Measurements from ENCODE around the gene TMEM79. TPM values are rescaled to one million over a fixed set of nuclear protein-coding genes. Genes with fewer than 3 reads are reported as not detected.

The TMEM79 gene
- total RNA-seq, 1 experiment from 2014 or later: 5.5 TPM

DNA sequence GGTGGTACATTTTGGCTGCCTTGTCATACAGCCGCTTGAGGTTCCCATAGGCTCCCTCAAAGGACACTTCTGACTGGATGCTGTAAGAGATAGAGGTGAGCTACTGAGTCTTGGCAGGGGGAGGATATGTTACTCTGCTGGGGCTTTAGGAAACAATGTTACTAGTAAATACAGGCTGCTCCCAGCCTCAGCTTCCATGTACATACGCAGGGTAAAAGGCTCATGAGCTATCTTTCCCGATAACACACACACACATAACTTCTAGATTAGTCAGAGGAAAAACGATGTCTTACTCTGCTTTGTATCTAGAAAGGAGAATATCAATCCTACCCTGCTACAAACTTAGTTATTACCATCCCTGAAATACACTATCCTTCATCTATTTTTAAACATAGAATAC lies 15.8 kb upstream of the TMEM79 start:
- POLR2A ChIA-PET: no interaction called here
- in situ Hi-C loops (cut with HindIII; ENCODE audit: low pct_unique_long_range_greater_than_20kb, low sequenced_read_pairs): no loop called here

DNA sequence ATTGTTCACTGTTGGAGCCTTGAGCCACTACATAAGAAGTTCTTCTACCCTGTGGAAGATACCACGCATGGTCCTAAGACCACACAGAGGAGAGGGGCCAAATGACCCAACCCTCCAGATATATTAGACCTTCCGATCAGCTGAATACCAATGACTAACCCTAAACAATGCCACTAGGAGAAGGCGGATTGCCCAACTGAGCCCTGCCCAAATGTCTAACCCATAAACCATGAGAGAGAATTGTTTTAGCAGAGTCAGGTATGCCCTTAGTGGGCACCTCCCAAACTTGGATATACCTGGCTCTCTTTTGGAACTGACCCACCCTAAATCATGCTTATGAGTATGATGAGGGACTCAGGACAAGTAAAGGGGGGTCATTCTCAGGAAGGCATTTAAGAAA lies 13.8 kb upstream of the TMEM79 start:
- H3K4me3 ChIP-seq (ENCODE audit: low read depth in 2 of 2, low read length in 2 of 2): no peak overlapping the region
- ChIA-PET CTCF (no interaction called here), POLR2A (interaction anchor here (0.7 to 1.2 kb wide), 2 partner anchors 12 to 22 kb away, joined by 6 to 12 read pairs; partner anchors contain the start of genes PAQR6 and SMG5)
- no peaks in the 10 kb centered on the region for H3K4me1 ChIP-seq (ENCODE audit: control insufficient read depth, insufficient read depth, low read length)
- no peak overlapping the region for H3K27ac ChIP-seq (ENCODE audit: low read length)
- peaks cover 42% of the 10 kb centered on the region for H3K36me3 ChIP-seq (ENCODE audit: control insufficient read depth, insufficient read depth, low read length)
- no peaks in the 10 kb centered on the region for H3K9me3 ChIP-seq (ENCODE audit: control insufficient read depth, insufficient read depth, low read depth, low read length)
- intact Hi-C loops (cut with micrococcal nuclease; ENCODE audit: unreplicated experiment) (no loop called here), in situ Hi-C loops (cut with HindIII; ENCODE audit: low pct_unique_long_range_greater_than_20kb, low sequenced_read_pairs) (no loop called here)
- TF ChIP-seq CTCF (IDR thresholded peaks at IDR 0.05): no peak
- TF ChIP-seq, protein P1, sequence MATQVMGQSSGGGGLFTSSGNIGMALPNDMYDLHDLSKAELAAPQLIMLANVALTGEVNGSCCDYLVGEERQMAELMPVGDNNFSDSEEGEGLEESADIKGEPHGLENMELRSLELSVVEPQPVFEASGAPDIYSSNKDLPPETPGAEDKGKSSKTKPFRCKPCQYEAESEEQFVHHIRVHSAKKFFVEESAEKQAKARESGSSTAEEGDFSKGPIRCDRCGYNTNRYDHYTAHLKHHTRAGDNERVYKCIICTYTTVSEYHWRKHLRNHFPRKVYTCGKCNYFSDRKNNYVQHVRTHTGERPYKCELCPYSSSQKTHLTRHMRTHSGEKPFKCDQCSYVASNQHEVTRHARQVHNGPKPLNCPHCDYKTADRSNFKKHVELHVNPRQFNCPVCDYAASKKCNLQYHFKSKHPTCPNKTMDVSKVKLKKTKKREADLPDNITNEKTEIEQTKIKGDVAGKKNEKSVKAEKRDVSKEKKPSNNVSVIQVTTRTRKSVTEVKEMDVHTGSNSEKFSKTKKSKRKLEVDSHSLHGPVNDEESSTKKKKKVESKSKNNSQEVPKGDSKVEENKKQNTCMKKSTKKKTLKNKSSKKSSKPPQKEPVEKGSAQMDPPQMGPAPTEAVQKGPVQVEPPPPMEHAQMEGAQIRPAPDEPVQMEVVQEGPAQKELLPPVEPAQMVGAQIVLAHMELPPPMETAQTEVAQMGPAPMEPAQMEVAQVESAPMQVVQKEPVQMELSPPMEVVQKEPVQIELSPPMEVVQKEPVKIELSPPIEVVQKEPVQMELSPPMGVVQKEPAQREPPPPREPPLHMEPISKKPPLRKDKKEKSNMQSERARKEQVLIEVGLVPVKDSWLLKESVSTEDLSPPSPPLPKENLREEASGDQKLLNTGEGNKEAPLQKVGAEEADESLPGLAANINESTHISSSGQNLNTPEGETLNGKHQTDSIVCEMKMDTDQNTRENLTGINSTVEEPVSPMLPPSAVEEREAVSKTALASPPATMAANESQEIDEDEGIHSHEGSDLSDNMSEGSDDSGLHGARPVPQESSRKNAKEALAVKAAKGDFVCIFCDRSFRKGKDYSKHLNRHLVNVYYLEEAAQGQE (IDR thresholded peaks at IDR 0.05; ENCODE audit: insufficient read depth in 1 of 2, low read depth in 2 of 2, low read length in 1 of 2): no peak
- no peak for TF ChIP-seq SIN3A (IDR thresholded peaks at IDR 0.05; ENCODE audit: borderline replicate concordance, insufficient read depth, low read depth, low read length)
- TF ChIP-seq POLR2AphosphoS5 (IDR thresholded peaks at IDR 0.05; ENCODE audit: low read depth, low read length): no peak
- TF ChIP-seq TCF7L2 (IDR thresholded peaks at IDR 0.05; ENCODE audit: low read depth, low read length): no peak
- H3K27me3 ChIP-seq (ENCODE audit: control insufficient read depth, insufficient read depth, low read length): no peaks in the 10 kb centered on the region
- ATAC-seq (no peak), DNase-seq (ENCODE audit: low read depth, low spot score) (no peak)
- no TSS peak for BruUV-seq (replicated peaks)

More for the DNA sequence above, 15.8 kb upstream of the TMEM79 start:
- Histone ChIP-seq H3K36me3 (ENCODE audit: control insufficient read depth, insufficient read depth, low read length) (peaks cover 33% of the 10 kb centered on the region), H3K9me3 (ENCODE audit: control insufficient read depth, insufficient read depth, low read depth, low read length) (no peaks in the 10 kb centered on the region), H3K27ac (ENCODE audit: low read length) (no peak overlapping the region), H3K27me3 (ENCODE audit: control insufficient read depth, insufficient read depth, low read length) (no peaks in the 10 kb centered on the region), H3K4me1 (ENCODE audit: control insufficient read depth, insufficient read depth, low read length) (peaks cover 1% of the 10 kb centered on the region), H3K4me3 (ENCODE audit: low read depth in 2 of 2, low read length in 2 of 2) (no peak overlapping the region)
- intact Hi-C loops (cut with micrococcal nuclease; ENCODE audit: unreplicated experiment): no loop called here
- no peak for TF ChIP-seq CTCF (IDR thresholded peaks at IDR 0.05)
- DNase-seq (ENCODE audit: low read depth, low spot score): no peak
- ATAC-seq: no peak
- BruUV-seq (replicated peaks): no TSS peak
- CTCF ChIA-PET: no interaction called here

DNA sequence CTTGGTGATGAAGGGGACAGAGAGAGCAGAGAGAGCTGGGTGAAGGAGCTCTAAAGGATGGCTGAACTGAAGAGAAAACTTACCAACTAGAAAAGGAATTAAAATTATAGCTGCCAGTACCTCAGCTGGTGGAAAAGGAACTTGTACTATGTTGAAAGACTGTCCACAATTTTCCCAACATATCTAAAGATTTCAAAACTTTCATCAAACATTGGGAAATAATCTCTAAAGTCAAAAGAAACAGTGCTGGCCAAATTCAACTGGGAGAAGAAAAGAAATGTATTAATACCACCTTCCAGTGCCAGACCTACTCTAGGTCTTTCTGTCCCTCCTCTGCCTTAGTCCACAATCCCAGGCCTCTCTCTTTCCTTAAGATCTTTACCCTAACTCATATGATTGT lies 7.6 kb upstream of the TMEM79 start:
- POLR2A ChIA-PET: no interaction called here
- Histone ChIP-seq H3K4me1 (ENCODE audit: control insufficient read depth, insufficient read depth, low read length) (peaks cover 9% of the 10 kb centered on the region), H3K27ac (ENCODE audit: low read length) (no peak overlapping the region), H3K9me3 (ENCODE audit: control insufficient read depth, insufficient read depth, low read depth, low read length) (no peaks in the 10 kb centered on the region), H3K27me3 (ENCODE audit: control insufficient read depth, insufficient read depth, low read length) (no peaks in the 10 kb centered on the region), H3K36me3 (ENCODE audit: control insufficient read depth, insufficient read depth, low read length) (peaks cover 36% of the 10 kb centered on the region), H3K4me3 (ENCODE audit: low read depth in 2 of 2, low read length in 2 of 2) (no peak overlapping the region)
- in situ Hi-C loops (cut with HindIII; ENCODE audit: low pct_unique_long_range_greater_than_20kb, low sequenced_read_pairs) (no loop called here), intact Hi-C loops (cut with micrococcal nuclease; ENCODE audit: unreplicated experiment) (no loop called here)
- ATAC-seq (no peak), DNase-seq (ENCODE audit: low read depth, low spot score) (no peak)
- TF ChIP-seq SIN3A (IDR thresholded peaks at IDR 0.05; ENCODE audit: borderline replicate concordance, insufficient read depth, low read depth, low read length): no peak
- TF ChIP-seq TCF7L2 (IDR thresholded peaks at IDR 0.05; ENCODE audit: low read depth, low read length): no peak
- BruUV-seq (replicated peaks): no TSS peak
- CTCF ChIA-PET: no interaction called here

Measured in Panc1 (cell line).